HepG2 (cell line): ENCODE measurements around the gene RBM5. TPM values are rescaled to one million over a fixed set of nuclear protein-coding genes. Genes with fewer than 3 reads are reported as not detected.

Source experiments
- GTF2F1 ChIP-seq: fragments of 150-350 bp; IDR thresholded peaks from 2 replicates; pipeline ENCODE4 v1.6.1; 2014; ENCODE audit warnings: low read length
- JUN ChIP-seq: sonication (generic); formaldehyde crosslinking; IDR thresholded peaks from 2 replicates; pipeline ENCODE4 v1.4.0; 2020; ENCODE audit warnings: mild to moderate bottlenecking, missing genetic modification reagents
- MTA3 ChIP-seq: sonication (generic); formaldehyde crosslinking; IDR thresholded peaks from 2 replicates; pipeline ENCODE4 v1.4.0; 2020; ENCODE audit warnings: missing genetic modification reagents
- PHF8 ChIP-seq: sonication (generic); formaldehyde crosslinking; IDR thresholded peaks from 2 replicates; pipeline ENCODE4 v1.5.0; 2020; ENCODE audit warnings: missing genetic modification reagents
- SIX1 ChIP-seq: sonication (generic); formaldehyde crosslinking; IDR thresholded peaks from 2 replicates; pipeline ENCODE4 v1.4.0; 2020; ENCODE audit warnings: missing genetic modification reagents, borderline replicate concordance
- SMAD1 ChIP-seq: sonication (generic); formaldehyde crosslinking; IDR thresholded peaks from 2 replicates; pipeline ENCODE4 v1.4.0; 2020; ENCODE audit warnings: missing genetic modification reagents, low read depth, mild to moderate bottlenecking, borderline replicate concordance
- SRSF9 ChIP-seq: fragments of 200-400 bp; formaldehyde crosslinking; IDR thresholded peaks from 2 replicates; pipeline ENCODE4 v1.6.1; 2018; ENCODE audit warnings: borderline replicate concordance, mild to moderate bottlenecking, low read depth, low read length; ENCODE audit not compliant: insufficient read depth, poor library complexity, severe bottlenecking
- ZFX ChIP-seq: sonication (generic); formaldehyde crosslinking; IDR thresholded peaks from 2 replicates; pipeline ENCODE4 v1.4.0; 2020; ENCODE audit warnings: mild to moderate bottlenecking, low read depth, missing genetic modification reagents, moderate library complexity
- ZNF292 ChIP-seq: sonication (generic); formaldehyde crosslinking; IDR thresholded peaks from 2 replicates; pipeline ENCODE4 v1.8.1; 2022; ENCODE audit warnings: mild to moderate bottlenecking, low read depth, missing genetic modification reagents, borderline replicate concordance
- ZNF326 ChIP-seq: sonication (generic); formaldehyde crosslinking; IDR thresholded peaks from 2 replicates; pipeline ENCODE4 v1.4.0; 2020; ENCODE audit warnings: missing genetic modification reagents, borderline replicate concordance
- ZNF430 ChIP-seq: sonication (generic); formaldehyde crosslinking; IDR thresholded peaks from 2 replicates; pipeline ENCODE4 v1.9.0; 2021; ENCODE audit warnings: mild to moderate bottlenecking, missing genetic modification reagents
- ZNF552 ChIP-seq: sonication (generic); formaldehyde crosslinking; IDR thresholded peaks from 2 replicates; pipeline ENCODE4 v1.9.0; 2022; ENCODE audit warnings: missing genetic modification reagents, mild to moderate bottlenecking, borderline replicate concordance
- ZNF567 ChIP-seq: sonication (generic); formaldehyde crosslinking; IDR thresholded peaks from 2 replicates; pipeline ENCODE4 v1.8.1; 2023; ENCODE audit warnings: mild to moderate bottlenecking, missing genetic modification reagents, borderline replicate concordance
- ZNF615 ChIP-seq: sonication (generic); formaldehyde crosslinking; IDR thresholded peaks from 2 replicates; pipeline ENCODE4 v1.5.0; 2020; ENCODE audit warnings: mild to moderate bottlenecking, missing genetic modification reagents, borderline replicate concordance
- ZNF761 ChIP-seq: sonication (generic); formaldehyde crosslinking; conservative IDR thresholded peaks from 2 replicates; pipeline ENCODE4 v1.4.0; 2020; ENCODE audit warnings: mild to moderate bottlenecking, missing genetic modification reagents
- polyA plus RNA-seq, 8 experiments: library from polyadenylated mRNA; depleted of rRNA in 3 of 8; stranded (reverse) in 7 of 8; unstranded in 1 of 8; fragments of >200 nt; fragmentation: Illumina TruSeq in 4 of 8; extraction: Trizol in 4 of 8; gene quantifications; 2 replicates each; pipeline versions ENCODE4 v1.2.1 to v1.2.3, GENCODE V29; 2011 to 2016; ENCODE audit warnings: low read depth in 4 of 8, missing spikeins in 1 of 8, mixed read lengths in 1 of 8; ENCODE audit not compliant: insufficient read depth in 1 of 8
- total RNA-seq, 5 experiments: library from RNA; depleted of rRNA; stranded (reverse); fragments of >200 nt; fragmentation: Illumina TruSeq; extraction: Trizol; gene quantifications; 2 replicates each; pipeline ENCODE4 v1.2.3, GENCODE V29; 2016; ENCODE audit warnings: low read depth in 1 of 5
- TF ChIP-seq, protein P1 (sequence below): sonication (generic); formaldehyde crosslinking; IDR thresholded peaks from 2 replicates; pipeline ENCODE4 v1.8.0; 2022; ENCODE audit warnings: mild to moderate bottlenecking, missing genetic modification reagents, moderate library complexity
- TF ChIP-seq, protein P2 (sequence below): sonication (generic); formaldehyde crosslinking; IDR thresholded peaks from 2 replicates; pipeline ENCODE4 v1.5.0; 2020; ENCODE audit warnings: mild to moderate bottlenecking, missing genetic modification reagents
- TF ChIP-seq, protein P3 (sequence below): IDR thresholded peaks from 2 replicates; pipeline ENCODE4 v1.6.1; 2016; ENCODE audit warnings: mild to moderate bottlenecking
- TF ChIP-seq, protein P4 (sequence below): sonication (generic); formaldehyde crosslinking; IDR thresholded peaks from 2 replicates; pipeline ENCODE4 v1.4.0; 2020; ENCODE audit warnings: missing genetic modification reagents; ENCODE audit errors: not compliant biosample characterization
- TF ChIP-seq, protein P5 (sequence below): IDR thresholded peaks from 2 replicates; pipeline ENCODE4 v1.6.1; 2016; ENCODE audit warnings: low read depth, borderline replicate concordance
- TF ChIP-seq, protein P6 (sequence below): sonication (generic); formaldehyde crosslinking; IDR thresholded peaks from 2 replicates; pipeline ENCODE4 v1.5.1; 2020; ENCODE audit warnings: mild to moderate bottlenecking, moderate library complexity, missing genetic modification reagents

RBM5 gene
- total and polyA plus RNA-seq, 2 of the 13 experiments (the other 11 are each of a cell fraction or from before 2014, with no cell fraction given), result 106 to 204 TPM

DNA sequence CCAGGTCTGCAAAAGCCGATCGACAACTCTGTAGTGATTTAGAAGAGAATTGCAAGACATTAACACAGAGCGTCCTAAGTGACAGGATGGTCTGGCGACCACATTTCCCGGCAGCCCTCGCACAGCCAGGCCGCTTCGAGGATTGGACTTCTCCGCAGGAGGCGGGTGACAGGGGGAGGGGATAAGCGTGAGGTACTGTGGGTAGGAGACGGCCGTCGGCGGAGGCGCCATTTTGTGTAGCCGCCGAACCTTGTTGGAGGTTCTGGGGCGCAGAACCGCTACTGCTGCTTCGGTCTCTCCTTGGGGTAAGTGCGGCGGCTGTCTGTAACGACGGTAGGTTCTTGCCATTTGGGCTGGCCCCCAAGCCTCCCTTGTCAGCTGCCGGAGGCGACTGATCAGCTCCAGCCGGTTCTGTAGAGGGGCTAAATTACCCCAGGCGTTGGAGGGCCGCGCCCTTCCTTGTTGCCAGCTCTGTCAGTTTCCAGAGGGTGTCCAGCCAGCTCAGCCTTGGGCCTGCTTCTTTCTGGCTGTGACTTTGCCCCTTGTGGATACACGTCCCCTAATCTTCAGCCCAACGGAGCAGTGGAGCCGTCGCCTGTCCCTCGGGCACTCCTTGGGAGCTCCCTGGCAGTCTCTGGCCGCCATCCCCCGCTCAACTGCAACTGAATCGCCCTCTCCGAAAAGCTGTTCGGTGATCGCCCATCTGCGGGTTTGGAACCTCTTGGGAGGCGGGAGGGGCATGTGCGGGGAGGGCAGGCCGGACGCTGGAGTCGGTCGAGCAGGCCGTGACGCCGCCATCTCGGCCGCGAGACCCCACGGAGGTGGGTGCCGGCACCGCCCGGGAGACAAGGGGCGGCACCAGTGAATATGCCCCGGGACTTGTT is at the start of gene RBM5 (continued):
- TF ChIP-seq GTF2F1 (no peak), ZNF292 (CRISPR knock-in tag) (no peak), ZNF326 (CRISPR knock-in tag) (no peak), JUN (no peak), PHF8 (CRISPR knock-in tag) (peak; percentile 91), ZFX (CRISPR knock-in tag) (peak; percentile 88), ZNF430 (CRISPR knock-in tag) (peak; percentile 48), SRSF9 (no peak), ZNF567 (peak; percentile 86; the same call in 1 of the 2 replicates), ZNF552 (CRISPR knock-in tag) (0 out of 2 replicates have a peak, but pooled peaks have one; percentile 15), ZNF615 (CRISPR knock-in tag) (no peak), ZNF761 (CRISPR knock-in tag) (no peak), SIX1 (CRISPR knock-in tag) (no peak), MTA3 (CRISPR knock-in tag) (no peak), SMAD1 (CRISPR knock-in tag) (0 out of 2 replicates have a peak, but pooled peaks have one; percentile 83)
- TF ChIP-seq, protein P1, sequence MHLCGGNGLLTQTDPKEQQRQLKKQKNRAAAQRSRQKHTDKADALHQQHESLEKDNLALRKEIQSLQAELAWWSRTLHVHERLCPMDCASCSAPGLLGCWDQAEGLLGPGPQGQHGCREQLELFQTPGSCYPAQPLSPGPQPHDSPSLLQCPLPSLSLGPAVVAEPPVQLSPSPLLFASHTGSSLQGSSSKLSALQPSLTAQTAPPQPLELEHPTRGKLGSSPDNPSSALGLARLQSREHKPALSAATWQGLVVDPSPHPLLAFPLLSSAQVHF (CRISPR knock-in tag), result no peak
- TF ChIP-seq, protein P2, sequence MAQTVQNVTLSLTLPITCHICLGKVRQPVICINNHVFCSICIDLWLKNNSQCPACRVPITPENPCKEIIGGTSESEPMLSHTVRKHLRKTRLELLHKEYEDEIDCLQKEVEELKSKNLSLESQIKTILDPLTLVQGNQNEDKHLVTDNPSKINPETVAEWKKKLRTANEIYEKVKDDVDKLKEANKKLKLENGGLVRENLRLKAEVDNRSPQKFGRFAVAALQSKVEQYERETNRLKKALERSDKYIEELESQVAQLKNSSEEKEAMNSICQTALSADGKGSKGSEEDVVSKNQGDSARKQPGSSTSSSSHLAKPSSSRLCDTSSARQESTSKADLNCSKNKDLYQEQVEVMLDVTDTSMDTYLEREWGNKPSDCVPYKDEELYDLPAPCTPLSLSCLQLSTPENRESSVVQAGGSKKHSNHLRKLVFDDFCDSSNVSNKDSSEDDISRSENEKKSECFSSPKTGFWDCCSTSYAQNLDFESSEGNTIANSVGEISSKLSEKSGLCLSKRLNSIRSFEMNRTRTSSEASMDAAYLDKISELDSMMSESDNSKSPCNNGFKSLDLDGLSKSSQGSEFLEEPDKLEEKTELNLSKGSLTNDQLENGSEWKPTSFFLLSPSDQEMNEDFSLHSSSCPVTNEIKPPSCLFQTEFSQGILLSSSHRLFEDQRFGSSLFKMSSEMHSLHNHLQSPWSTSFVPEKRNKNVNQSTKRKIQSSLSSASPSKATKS (CRISPR knock-in tag), result no peak
- TF ChIP-seq, protein P3, sequence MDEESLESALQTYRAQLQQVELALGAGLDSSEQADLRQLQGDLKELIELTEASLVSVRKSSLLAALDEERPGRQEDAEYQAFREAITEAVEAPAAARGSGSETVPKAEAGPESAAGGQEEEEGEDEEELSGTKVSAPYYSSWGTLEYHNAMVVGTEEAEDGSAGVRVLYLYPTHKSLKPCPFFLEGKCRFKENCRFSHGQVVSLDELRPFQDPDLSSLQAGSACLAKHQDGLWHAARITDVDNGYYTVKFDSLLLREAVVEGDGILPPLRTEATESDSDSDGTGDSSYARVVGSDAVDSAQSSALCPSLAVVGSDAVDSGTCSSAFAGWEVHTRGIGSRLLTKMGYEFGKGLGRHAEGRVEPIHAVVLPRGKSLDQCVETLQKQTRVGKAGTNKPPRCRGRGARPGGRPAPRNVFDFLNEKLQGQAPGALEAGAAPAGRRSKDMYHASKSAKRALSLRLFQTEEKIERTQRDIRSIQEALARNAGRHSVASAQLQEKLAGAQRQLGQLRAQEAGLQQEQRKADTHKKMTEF, result peak; percentile 83
- TF ChIP-seq, protein P4, sequence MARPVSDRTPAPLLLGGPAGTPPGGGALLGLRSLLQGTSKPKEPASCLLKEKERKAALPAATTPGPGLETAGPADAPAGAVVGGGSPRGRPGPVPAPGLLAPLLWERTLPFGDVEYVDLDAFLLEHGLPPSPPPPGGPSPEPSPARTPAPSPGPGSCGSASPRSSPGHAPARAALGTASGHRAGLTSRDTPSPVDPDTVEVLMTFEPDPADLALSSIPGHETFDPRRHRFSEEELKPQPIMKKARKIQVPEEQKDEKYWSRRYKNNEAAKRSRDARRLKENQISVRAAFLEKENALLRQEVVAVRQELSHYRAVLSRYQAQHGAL (CRISPR knock-in tag), result no peak
- TF ChIP-seq, protein P5, sequence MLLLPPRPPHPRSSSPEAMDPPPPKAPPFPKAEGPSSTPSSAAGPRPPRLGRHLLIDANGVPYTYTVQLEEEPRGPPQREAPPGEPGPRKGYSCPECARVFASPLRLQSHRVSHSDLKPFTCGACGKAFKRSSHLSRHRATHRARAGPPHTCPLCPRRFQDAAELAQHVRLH (CRISPR knock-in tag), result peak; percentile 39; the same call in 1 of the 2 replicates
- TF ChIP-seq, protein P6, sequence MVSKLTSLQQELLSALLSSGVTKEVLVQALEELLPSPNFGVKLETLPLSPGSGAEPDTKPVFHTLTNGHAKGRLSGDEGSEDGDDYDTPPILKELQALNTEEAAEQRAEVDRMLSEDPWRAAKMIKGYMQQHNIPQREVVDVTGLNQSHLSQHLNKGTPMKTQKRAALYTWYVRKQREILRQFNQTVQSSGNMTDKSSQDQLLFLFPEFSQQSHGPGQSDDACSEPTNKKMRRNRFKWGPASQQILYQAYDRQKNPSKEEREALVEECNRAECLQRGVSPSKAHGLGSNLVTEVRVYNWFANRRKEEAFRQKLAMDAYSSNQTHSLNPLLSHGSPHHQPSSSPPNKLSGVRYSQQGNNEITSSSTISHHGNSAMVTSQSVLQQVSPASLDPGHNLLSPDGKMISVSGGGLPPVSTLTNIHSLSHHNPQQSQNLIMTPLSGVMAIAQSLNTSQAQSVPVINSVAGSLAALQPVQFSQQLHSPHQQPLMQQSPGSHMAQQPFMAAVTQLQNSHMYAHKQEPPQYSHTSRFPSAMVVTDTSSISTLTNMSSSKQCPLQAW, result 0 out of 2 replicates have a peak, but pooled peaks have one; percentile 7
